ENCODE data around the gene MC3R.

MC3R gene

GRCh38 chr20:56249956-56250355 lies 1.4 kb downstream of the MC3R start:
- no peak for DNase-seq (ENCODE audit: low spot score)

- DNase-seq (ENCODE audit: low spot score) = no peak
Observed at GRCh38 chr20:56257604-56258003, 9.1 kb downstream of the MC3R start.

GRCh38 chr20:56259948-56260347 lies 11.4 kb downstream of the MC3R start:
- DNase-seq (ENCODE audit: low spot score) = no peak

GRCh38 chr20:56268536-56268935 lies 20.0 kb downstream of the MC3R start:
- DNase-seq (ENCODE audit: low spot score) = no peak

GRCh38 chr20:56271974-56272373 lies 23.4 kb downstream of the MC3R start:
- DNase-seq (ENCODE audit: low spot score) = no peak

- DNase-seq (ENCODE audit: low spot score) = no peak
Observed at GRCh38 chr20:56273491-56273890, 25.0 kb downstream of the MC3R start.

- DNase-seq (ENCODE audit: low spot score) = no peak
Observed at GRCh38 chr20:56274156-56274555, 25.6 kb downstream of the MC3R start.

- no peak for DNase-seq (ENCODE audit: low spot score)
Observed at GRCh38 chr20:56278196-56278595, 29.7 kb downstream of the MC3R start.

- DNase-seq (ENCODE audit: low spot score) = no peak
Observed at GRCh38 chr20:56285496-56285895, 37.0 kb downstream of the MC3R start.

- DNase-seq (ENCODE audit: low spot score) = no peak
Observed at GRCh38 chr20:56289652-56290051, 41.1 kb downstream of the MC3R start.

GRCh38 chr20:56299362-56299761 lies 50.8 kb downstream of the MC3R start:
- no peak for DNase-seq (ENCODE audit: low spot score)
